ENCODE results near the gene SOX15.

The SOX15 gene

GRCh38 chr17:7544911-7545310, 45.0 kb downstream of the SOX15 start:
- H3K4me1 ChIP-seq (ENCODE audit: insufficient read depth, low read length, poor library complexity, severe bottlenecking): peaks cover 4% of the 10 kb centered on the region
- no peaks in the 10 kb centered on the region for H3F3A ChIP-seq (ENCODE audit: low read depth)
- H3K9me2 ChIP-seq (replicated peaks; ENCODE audit: low read depth, low read length): no peaks in the 10 kb centered on the region
- H3K79me2 ChIP-seq (ENCODE audit: insufficient read depth, low read length): no peaks in the 10 kb centered on the region
- TF ChIP-seq EZH2phosphoT487 (IDR thresholded peaks at IDR 0.05; ENCODE audit: borderline replicate concordance): no peak
- TF ChIP-seq CTCF (conservative IDR thresholded peaks at IDR 0.05; ENCODE audit: low read length): no peak
- no peaks in the 10 kb centered on the region for H3K9me3 ChIP-seq (ENCODE audit: insufficient read depth, low read depth, low read length)
- H3K27me3 ChIP-seq (ENCODE audit: insufficient read depth, low read length, poor library complexity, severe bottlenecking): no peaks in the 10 kb centered on the region
- no peak overlapping the region for H3K4me2 ChIP-seq (ENCODE audit: low read depth, low read length, poor library complexity, severe bottlenecking)
- H4K20me1 ChIP-seq (ENCODE audit: insufficient read depth, low read length, poor library complexity, severe bottlenecking): no peaks in the 10 kb centered on the region
- H3K4me3 ChIP-seq (ENCODE audit: low read length, poor library complexity, severe bottlenecking): no peak overlapping the region
- H3K9ac ChIP-seq (ENCODE audit: low read depth, low read length, poor library complexity, severe bottlenecking): no peak overlapping the region
- no peaks in the 10 kb centered on the region for H3K36me3 ChIP-seq (ENCODE audit: insufficient read depth, low read length)
- H2AFZ ChIP-seq (ENCODE audit: low read length): no peak overlapping the region

GRCh38 chr17:7541074-7541621, 48.7 kb downstream of the SOX15 start:
- no peaks in the 10 kb centered on the region for H3K36me3 ChIP-seq (ENCODE audit: insufficient read depth, low read length)
- peaks cover 4% of the 10 kb centered on the region; the same call in 1 of the 2 replicates for H3K9me3 ChIP-seq (ENCODE audit: insufficient read depth, low read depth, low read length)
- H3K4me1 ChIP-seq (ENCODE audit: insufficient read depth, low read length, poor library complexity, severe bottlenecking): no peaks in the 10 kb centered on the region
- H3K4me3 ChIP-seq (ENCODE audit: low read length, poor library complexity, severe bottlenecking): no peak overlapping the region
- no peak overlapping the region for H2AFZ ChIP-seq (ENCODE audit: low read length)
- no peak overlapping the region for H3K9ac ChIP-seq (ENCODE audit: low read depth, low read length, poor library complexity, severe bottlenecking)
- H3K27me3 ChIP-seq (ENCODE audit: insufficient read depth, low read length, poor library complexity, severe bottlenecking): no peaks in the 10 kb centered on the region
- no peak for TF ChIP-seq EZH2phosphoT487 (IDR thresholded peaks at IDR 0.05; ENCODE audit: borderline replicate concordance)
- TF ChIP-seq CTCF (conservative IDR thresholded peaks at IDR 0.05; ENCODE audit: low read length): no peak
- no peaks in the 10 kb centered on the region for H3F3A ChIP-seq (ENCODE audit: low read depth)
- H3K79me2 ChIP-seq (ENCODE audit: insufficient read depth, low read length): no peaks in the 10 kb centered on the region
- no peaks in the 10 kb centered on the region for H4K20me1 ChIP-seq (ENCODE audit: insufficient read depth, low read length, poor library complexity, severe bottlenecking)
- no peak overlapping the region for H3K4me2 ChIP-seq (ENCODE audit: low read depth, low read length, poor library complexity, severe bottlenecking)
- no peaks in the 10 kb centered on the region for H3K9me2 ChIP-seq (replicated peaks; ENCODE audit: low read depth, low read length)

GRCh38 chr17:7538891-7539545, 50.9 kb downstream of the SOX15 start:
- H3F3A ChIP-seq (ENCODE audit: low read depth): no peaks in the 10 kb centered on the region
- H3K79me2 ChIP-seq (ENCODE audit: insufficient read depth, low read length): no peaks in the 10 kb centered on the region
- no peak overlapping the region for H3K9ac ChIP-seq (ENCODE audit: low read depth, low read length, poor library complexity, severe bottlenecking)
- no peak overlapping the region for H2AFZ ChIP-seq (ENCODE audit: low read length)
- H3K4me3 ChIP-seq (ENCODE audit: low read length, poor library complexity, severe bottlenecking): no peak overlapping the region
- H3K4me2 ChIP-seq (ENCODE audit: low read depth, low read length, poor library complexity, severe bottlenecking): no peak overlapping the region
- no peaks in the 10 kb centered on the region for H3K4me1 ChIP-seq (ENCODE audit: insufficient read depth, low read length, poor library complexity, severe bottlenecking)
- H3K36me3 ChIP-seq (ENCODE audit: insufficient read depth, low read length): no peaks in the 10 kb centered on the region
- TF ChIP-seq CTCF (conservative IDR thresholded peaks at IDR 0.05; ENCODE audit: low read length): no peak
- no peak for TF ChIP-seq EZH2phosphoT487 (IDR thresholded peaks at IDR 0.05; ENCODE audit: borderline replicate concordance)
- no peaks in the 10 kb centered on the region for H3K9me2 ChIP-seq (replicated peaks; ENCODE audit: low read depth, low read length)
- no peaks in the 10 kb centered on the region for H4K20me1 ChIP-seq (ENCODE audit: insufficient read depth, low read length, poor library complexity, severe bottlenecking)
- H3K9me3 ChIP-seq (ENCODE audit: insufficient read depth, low read depth, low read length): peaks cover 4% of the 10 kb centered on the region; the same call in 1 of the 2 replicates
- H3K27me3 ChIP-seq (ENCODE audit: insufficient read depth, low read length, poor library complexity, severe bottlenecking): no peaks in the 10 kb centered on the region
